H9 (cell line): Measurements from ENCODE around the gene FHOD3. TPM values are rescaled to one million over a fixed set of nuclear protein-coding genes. Genes with fewer than 3 reads are reported as not detected.

Experiments
- DNase-seq: peaks from one replicate; pipeline ENCODE4 v3.0.0-alpha.2; 2017
- H2AFZ ChIP-seq: one replicate; pipeline ENCODE4 v1.6.1; 2013; ENCODE audit warnings: mild to moderate bottlenecking, low read length, control low read depth, moderate library complexity
- H2AK5ac ChIP-seq: 2 replicates; pipeline ENCODE4 v1.6.1; 2013; ENCODE audit warnings: low read length, control low read depth, mixed read lengths; ENCODE audit not compliant: insufficient read length
- H2BK120ac ChIP-seq: one replicate; pipeline ENCODE4 v1.6.1; 2013; ENCODE audit warnings: low read depth, mild to moderate bottlenecking, low read length, control low read depth, inconsistent platforms; ENCODE audit not compliant: poor library complexity, severe bottlenecking
- H2BK12ac ChIP-seq: 2 replicates; pipeline ENCODE4 v1.6.1; 2013; ENCODE audit warnings: low read length, control low read depth, mixed read lengths, low read depth; ENCODE audit not compliant: insufficient read length
- H2BK15ac ChIP-seq: 2 replicates; pipeline ENCODE4 v1.6.1; 2013; ENCODE audit warnings: low read depth, low read length, control low read depth
- H2BK20ac ChIP-seq: one replicate; pipeline ENCODE4 v1.6.1; 2013; ENCODE audit warnings: low read depth, mild to moderate bottlenecking, low read length, control low read depth, inconsistent platforms; ENCODE audit not compliant: poor library complexity, severe bottlenecking
- H2BK5ac ChIP-seq: 2 replicates; pipeline ENCODE4 v1.6.1; 2013; ENCODE audit warnings: low read length, control low read depth, mixed read lengths; ENCODE audit not compliant: insufficient read length
- H3K14ac ChIP-seq: 2 replicates; pipeline ENCODE4 v1.6.1; 2013; ENCODE audit warnings: low read length, control low read depth; ENCODE audit not compliant: insufficient read depth
- H3K18ac ChIP-seq: 2 replicates; pipeline ENCODE4 v1.6.1; 2013; ENCODE audit warnings: low read depth, mild to moderate bottlenecking, mixed read lengths, low read length, control low read depth; ENCODE audit not compliant: insufficient read length
- H3K23ac ChIP-seq: 2 replicates; pipeline ENCODE4 v1.6.1; 2013; ENCODE audit warnings: low read length, control low read depth, mixed read lengths, low read depth; ENCODE audit not compliant: insufficient read length
- H3K23me2 ChIP-seq: 2 replicates; pipeline ENCODE4 v1.6.1; 2013; ENCODE audit warnings: low read depth, mild to moderate bottlenecking, mixed read lengths, low read length, control low read depth; ENCODE audit not compliant: insufficient read length, poor library complexity, severe bottlenecking
- H3K27ac ChIP-seq: 2 replicates; pipeline ENCODE4 v1.5.1; 2013; ENCODE audit warnings: low read length, control low read depth, mixed read lengths, low read depth; ENCODE audit not compliant: insufficient read length
- H3K27me3 ChIP-seq: 2 replicates; pipeline ENCODE4 v1.6.1; 2013; ENCODE audit warnings: low read length, control low read depth, inconsistent platforms; ENCODE audit not compliant: insufficient read depth
- H3K4ac ChIP-seq: 2 replicates; pipeline ENCODE4 v1.6.1; 2013; ENCODE audit warnings: low read depth, mild to moderate bottlenecking, control low read depth, inconsistent platforms, low read length, moderate library complexity
- H3K4me1 ChIP-seq: 2 replicates; pipeline ENCODE4 v1.6.1; 2013; ENCODE audit warnings: low read length, control low read depth, inconsistent platforms; ENCODE audit not compliant: insufficient read depth
- H3K4me2 ChIP-seq: 2 replicates; pipeline ENCODE4 v1.6.1; 2013; ENCODE audit warnings: low read length, control low read depth, mixed read lengths; ENCODE audit not compliant: insufficient read length, insufficient read depth
- H3K56ac ChIP-seq: 2 replicates; pipeline ENCODE4 v1.6.1; 2013; ENCODE audit warnings: low read depth, mild to moderate bottlenecking, mixed read lengths, low read length, control low read depth; ENCODE audit not compliant: insufficient read length
- H3K79me1 ChIP-seq: 2 replicates; pipeline ENCODE4 v1.6.1; 2013; ENCODE audit warnings: low read depth, mild to moderate bottlenecking, moderate library complexity, low read length, control low read depth, inconsistent platforms; ENCODE audit not compliant: insufficient read depth, poor library complexity, severe bottlenecking
- H3K79me2 ChIP-seq: 2 replicates; pipeline ENCODE4 v1.6.1; 2013; ENCODE audit warnings: low read length, control low read depth, inconsistent platforms; ENCODE audit not compliant: insufficient read depth
- H3K9ac ChIP-seq: 2 replicates; pipeline ENCODE4 v1.6.1; 2013; ENCODE audit warnings: low read length, control low read depth, mixed read lengths; ENCODE audit not compliant: insufficient read length; ENCODE audit errors: extremely low read depth
- H3K9me3 ChIP-seq: one replicate; pipeline ENCODE4 v1.6.1; 2013; ENCODE audit warnings: low read depth, low read length, inconsistent platforms; ENCODE audit not compliant: control insufficient read depth
- H3T11ph ChIP-seq: one replicate; pipeline ENCODE4 v1.6.1; 2013; ENCODE audit warnings: mild to moderate bottlenecking, low read length, control low read depth, inconsistent platforms
- H4K20me1 ChIP-seq: one replicate; pipeline ENCODE4 v1.6.1; 2013; ENCODE audit not compliant: control insufficient read depth, insufficient read length, insufficient read depth
- H4K5ac ChIP-seq: 2 replicates; pipeline ENCODE4 v1.6.1; 2013; ENCODE audit warnings: low read depth, mild to moderate bottlenecking, mixed read lengths, low read length, control low read depth; ENCODE audit not compliant: insufficient read length
- H4K8ac ChIP-seq: replicated peaks from 2 replicates; pipeline ENCODE4 v1.6.1; 2013; ENCODE audit warnings: low read length, control low read depth, mixed read lengths, low read depth; ENCODE audit not compliant: insufficient read length
- H4K91ac ChIP-seq: 2 replicates; pipeline ENCODE4 v1.6.1; 2013; ENCODE audit warnings: low read depth, mild to moderate bottlenecking, moderate library complexity, mixed read lengths, low read length, control low read depth; ENCODE audit not compliant: insufficient read length
- H3K27ac Mint-ChIP-seq, 3 experiments: 2 replicates in 2 of 3; 3 replicates in 1 of 3; pipeline ENCODE4 v1.8.0; 2020 to 2021; ENCODE audit warnings: mixed read lengths in 3 of 3, mild to moderate bottlenecking in 1 of 3, moderate library complexity in 1 of 3
- H3K27me3 Mint-ChIP-seq: 2 replicates; pipeline ENCODE4 v1.8.0; 2021; ENCODE audit warnings: low read depth, mild to moderate bottlenecking, moderate library complexity, mixed read lengths
- H3K36me3 Mint-ChIP-seq, 3 experiments: 2 replicates in 2 of 3; 3 replicates in 1 of 3; pipeline ENCODE4 v1.8.0; 2020 to 2021; ENCODE audit warnings: low read depth in 3 of 3, mixed read lengths in 3 of 3; ENCODE audit not compliant: insufficient read depth in 1 of 3
- H3K4me1 Mint-ChIP-seq, 2 experiments: 2 replicates each; pipeline ENCODE4 v1.8.0; 2020; ENCODE audit warnings: mixed read lengths in 2 of 2
- H3K4me3 Mint-ChIP-seq, 2 experiments: 2 replicates in 1 of 2; 3 replicates in 1 of 2; pipeline ENCODE4 v1.8.0; 2020 to 2021; ENCODE audit warnings: mild to moderate bottlenecking in 2 of 2, mixed read lengths in 2 of 2, moderate library complexity in 1 of 2
- H3K9me3 Mint-ChIP-seq, 2 experiments: 2 replicates in 1 of 2; 3 replicates in 1 of 2; pipeline ENCODE4 v1.8.0; 2020; ENCODE audit warnings: mild to moderate bottlenecking in 2 of 2, mixed read lengths in 2 of 2, moderate library complexity in 1 of 2
- WGBS: extraction: QIAGEN DNeasy Blood & Tissue Kit; methylation state at CpG from one replicate; pipeline ENCODE4 v1.1.7; 2013; ENCODE audit warnings: missing lambda C conversion rate, low lambda C conversion rate, mixed read lengths; ENCODE audit not compliant: insufficient read length; ENCODE audit errors: extremely low coverage; 5-methylcytosine and 5-hydroxymethylcytosine counted together
- total RNA-seq: library from RNA; stranded (reverse); gene quantifications from 2 replicates; pipeline ENCODE4 v1.2.1, GENCODE V29; 2021
- TF ChIP-seq, protein P1 (sequence below): fragments of 200-600 bp; sonication (generic); conservative IDR thresholded peaks from 3 replicates; pipeline ENCODE4 v1.8.0; 2021; ENCODE audit warnings: antibody characterized with exemption, mild to moderate bottlenecking

The FHOD3 gene
- total RNA-seq, 1 experiment from 2014 or later = 8.0 TPM

DNA sequence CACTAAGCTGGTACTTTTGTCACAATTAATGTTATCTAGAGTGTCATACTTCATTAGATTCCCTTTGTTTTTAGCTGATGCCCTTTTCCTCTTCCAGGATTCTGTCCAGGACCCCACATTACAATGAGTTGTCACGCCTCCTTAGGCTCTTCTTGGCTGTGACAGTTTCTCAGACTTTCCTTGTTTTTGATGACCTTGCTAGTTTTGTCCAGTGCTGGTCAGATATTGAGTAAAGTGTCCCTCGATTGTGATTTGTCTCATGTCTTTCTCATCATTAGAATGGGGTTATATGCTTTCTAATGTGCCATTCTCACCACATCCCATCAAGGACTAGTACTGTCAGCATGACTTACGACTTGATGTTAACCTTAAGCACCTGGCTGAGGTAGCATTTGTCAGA, 162.3 kb downstream of the FHOD3 start:
- Histone ChIP-seq H4K20me1 (no peaks in the 10 kb centered on the region), H4K5ac (no peak overlapping the region), H3K79me1 (no peaks in the 10 kb centered on the region), H3K79me2 (no peaks in the 10 kb centered on the region), H3K4me2 (no peak overlapping the region), H2AFZ (no peak overlapping the region), H3K14ac (no peak overlapping the region), H2BK120ac (no peak overlapping the region), H2BK5ac (no peak overlapping the region), H3K4ac (no peak overlapping the region), H3K23me2 (no peaks in the 10 kb centered on the region), H2BK20ac (no peak overlapping the region), H3K27me3 (no peaks in the 10 kb centered on the region), H4K8ac (no peak overlapping the region), H3K56ac (no peak overlapping the region), H3K18ac (no peak overlapping the region), H4K91ac (no peak overlapping the region), H3T11ph (no peak overlapping the region), H3K27ac (no peak overlapping the region), H2AK5ac (no peak overlapping the region), H3K9me3 (no peaks in the 10 kb centered on the region), H3K4me1 (peaks cover 10% of the 10 kb centered on the region), H2BK15ac (no peak overlapping the region), H3K9ac (no peak overlapping the region), H3K23ac (no peak overlapping the region), H2BK12ac (no peak overlapping the region)
- peaks cover 39 to 43% of the 10 kb centered on the region in 2 experiments for H3K4me1 Mint-ChIP-seq
- H3K36me3 Mint-ChIP-seq = no peaks in the 10 kb centered on the region; a peak in 1 of 7 replicates
- DNase-seq = no peak
- H3K9me3 Mint-ChIP-seq = no peaks in the 10 kb centered on the region
- TF ChIP-seq, protein P1, sequence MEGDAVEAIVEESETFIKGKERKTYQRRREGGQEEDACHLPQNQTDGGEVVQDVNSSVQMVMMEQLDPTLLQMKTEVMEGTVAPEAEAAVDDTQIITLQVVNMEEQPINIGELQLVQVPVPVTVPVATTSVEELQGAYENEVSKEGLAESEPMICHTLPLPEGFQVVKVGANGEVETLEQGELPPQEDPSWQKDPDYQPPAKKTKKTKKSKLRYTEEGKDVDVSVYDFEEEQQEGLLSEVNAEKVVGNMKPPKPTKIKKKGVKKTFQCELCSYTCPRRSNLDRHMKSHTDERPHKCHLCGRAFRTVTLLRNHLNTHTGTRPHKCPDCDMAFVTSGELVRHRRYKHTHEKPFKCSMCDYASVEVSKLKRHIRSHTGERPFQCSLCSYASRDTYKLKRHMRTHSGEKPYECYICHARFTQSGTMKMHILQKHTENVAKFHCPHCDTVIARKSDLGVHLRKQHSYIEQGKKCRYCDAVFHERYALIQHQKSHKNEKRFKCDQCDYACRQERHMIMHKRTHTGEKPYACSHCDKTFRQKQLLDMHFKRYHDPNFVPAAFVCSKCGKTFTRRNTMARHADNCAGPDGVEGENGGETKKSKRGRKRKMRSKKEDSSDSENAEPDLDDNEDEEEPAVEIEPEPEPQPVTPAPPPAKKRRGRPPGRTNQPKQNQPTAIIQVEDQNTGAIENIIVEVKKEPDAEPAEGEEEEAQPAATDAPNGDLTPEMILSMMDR = no peak
- 0 out of 7 replicates have a peak overlapping the region, but pooled peaks of 1 of the 3 experiments have one; percentile 8 for H3K27ac Mint-ChIP-seq
- no CpG with 5 or more reads among the region's 3 CpGs for whole genome bisulfite sequencing
- H3K27me3 Mint-ChIP-seq = no peaks in the 10 kb centered on the region
- H3K4me3 Mint-ChIP-seq = no peak overlapping the region
